Astrocyte (in vitro differentiated cells and primary cell): Measurements from ENCODE around the gene SGCG. TPM values are rescaled to one million over a fixed set of nuclear protein-coding genes. Genes with fewer than 3 reads are reported as not detected.

Source experiments
- DNase-seq: peaks from one replicate; pipeline ENCODE4 v3.0.0-alpha.2; 2010; ENCODE audit warnings: low read depth
- FAIRE-seq: peaks from 2 replicates; lab custom pipeline; 2011; peaks lifted over from hg19 to GRCh38; lab: Jason Lieb, UNC
- H2AFZ ChIP-seq: 2 replicates; pipeline ENCODE4 v1.6.0; 2012; ENCODE audit warnings: low read depth, low read length, inconsistent platforms
- H3K27ac ChIP-seq: 2 replicates; pipeline ENCODE4 v1.5.1; 2011; ENCODE audit warnings: low read depth, low read length, inconsistent platforms
- H3K27me3 ChIP-seq: 2 replicates; pipeline ENCODE4 v1.6.0; 2011; ENCODE audit warnings: low read length, inconsistent platforms; ENCODE audit not compliant: insufficient read depth
- H3K36me3 ChIP-seq: 2 replicates; pipeline ENCODE4 v1.5.1; 2011; ENCODE audit warnings: low read length, inconsistent platforms; ENCODE audit not compliant: insufficient read depth
- H3K4me1 ChIP-seq: 2 replicates; pipeline ENCODE4 v1.5.1; 2011; ENCODE audit warnings: low read length, inconsistent platforms; ENCODE audit not compliant: insufficient read depth
- H3K4me2 ChIP-seq: 2 replicates; pipeline ENCODE4 v1.6.0; 2012; ENCODE audit warnings: low read length, inconsistent platforms
- H3K4me3 ChIP-seq: 2 replicates; pipeline ENCODE4 v1.5.1; 2011; ENCODE audit warnings: low read depth, mild to moderate bottlenecking, low read length, inconsistent platforms; ENCODE audit not compliant: insufficient read depth
- H3K79me2 ChIP-seq: 2 replicates; pipeline ENCODE4 v1.6.0; 2012; ENCODE audit warnings: mild to moderate bottlenecking, low read length, inconsistent platforms; ENCODE audit not compliant: insufficient read depth
- H3K9ac ChIP-seq: 2 replicates; pipeline ENCODE4 v1.6.0; 2012; ENCODE audit warnings: mild to moderate bottlenecking, low read length, inconsistent platforms
- H3K9me3 ChIP-seq: 2 replicates; pipeline ENCODE4 v1.5.1; 2012; ENCODE audit warnings: low read depth, mild to moderate bottlenecking, low read length, inconsistent platforms; ENCODE audit not compliant: insufficient read depth
- H4K20me1 ChIP-seq: 2 replicates; pipeline ENCODE4 v1.6.0; 2012; ENCODE audit warnings: low read length, inconsistent platforms; ENCODE audit not compliant: insufficient read depth
- H3K27ac Mint-ChIP-seq: one replicate; pipeline ENCODE4 v1.8.0; 2021; ENCODE audit warnings: mild to moderate bottlenecking, mixed read lengths; ENCODE audit not compliant: unreplicated experiment
- H3K27me3 Mint-ChIP-seq: one replicate; pipeline ENCODE4 v1.8.0; 2021; ENCODE audit warnings: low read depth, mixed read lengths; ENCODE audit not compliant: unreplicated experiment
- H3K36me3 Mint-ChIP-seq: one replicate; pipeline ENCODE4 v1.8.0; 2021; ENCODE audit warnings: low read depth, mixed read lengths; ENCODE audit not compliant: unreplicated experiment
- H3K4me1 Mint-ChIP-seq: one replicate; pipeline ENCODE4 v1.8.0; 2021; ENCODE audit warnings: low read depth, mixed read lengths; ENCODE audit not compliant: unreplicated experiment
- H3K4me3 Mint-ChIP-seq: one replicate; pipeline ENCODE4 v1.8.0; 2021; ENCODE audit warnings: mild to moderate bottlenecking, moderate library complexity, mixed read lengths; ENCODE audit not compliant: unreplicated experiment
- H3K9me3 Mint-ChIP-seq: one replicate; pipeline ENCODE4 v1.8.0; 2021; ENCODE audit warnings: mild to moderate bottlenecking, mixed read lengths; ENCODE audit not compliant: unreplicated experiment
- CTCF ChIP-seq: IDR thresholded peaks from 2 replicates; pipeline ENCODE4 v1.5.1; 2011; ENCODE audit warnings: low read depth, mild to moderate bottlenecking, inconsistent platforms, low read length, moderate library complexity; ENCODE audit not compliant: insufficient read depth
- EZH2 ChIP-seq: IDR thresholded peaks from 2 replicates; pipeline ENCODE4 v1.6.1; 2012; ENCODE audit warnings: mild to moderate bottlenecking, low read length, inconsistent platforms; ENCODE audit not compliant: insufficient read depth
- total RNA-seq: library from RNA; stranded (reverse); gene quantifications from 2 replicates; pipeline ENCODE4 v1.2.1, GENCODE V29; 2021

SGCG gene
- total RNA-seq, 1 donor from 2014 or later: 0.18 TPM

DNA sequence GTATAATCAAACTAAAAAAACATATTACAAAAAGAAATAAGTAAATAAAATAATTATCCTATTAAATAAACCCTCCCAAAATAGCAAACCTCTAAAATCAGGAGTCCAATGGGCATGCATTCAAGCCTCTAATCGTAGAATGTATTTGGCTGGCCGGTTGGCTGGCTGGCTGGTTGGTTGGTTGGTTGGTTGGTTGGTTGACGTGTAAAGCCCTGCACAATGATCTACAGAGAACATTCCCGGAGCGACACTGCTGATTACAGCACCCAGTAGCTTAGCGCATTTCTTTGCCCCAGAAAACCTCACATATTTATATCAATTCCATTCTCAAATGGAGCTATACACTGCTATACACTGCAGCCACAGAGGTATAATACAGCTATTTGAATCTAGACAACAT lies 187.1 kb downstream of the SGCG start:
- DNase-seq (no peak), FAIRE-seq (no peak)
- peaks cover 31% of the 10 kb centered on the region for H3K36me3 Mint-ChIP-seq

DNA sequence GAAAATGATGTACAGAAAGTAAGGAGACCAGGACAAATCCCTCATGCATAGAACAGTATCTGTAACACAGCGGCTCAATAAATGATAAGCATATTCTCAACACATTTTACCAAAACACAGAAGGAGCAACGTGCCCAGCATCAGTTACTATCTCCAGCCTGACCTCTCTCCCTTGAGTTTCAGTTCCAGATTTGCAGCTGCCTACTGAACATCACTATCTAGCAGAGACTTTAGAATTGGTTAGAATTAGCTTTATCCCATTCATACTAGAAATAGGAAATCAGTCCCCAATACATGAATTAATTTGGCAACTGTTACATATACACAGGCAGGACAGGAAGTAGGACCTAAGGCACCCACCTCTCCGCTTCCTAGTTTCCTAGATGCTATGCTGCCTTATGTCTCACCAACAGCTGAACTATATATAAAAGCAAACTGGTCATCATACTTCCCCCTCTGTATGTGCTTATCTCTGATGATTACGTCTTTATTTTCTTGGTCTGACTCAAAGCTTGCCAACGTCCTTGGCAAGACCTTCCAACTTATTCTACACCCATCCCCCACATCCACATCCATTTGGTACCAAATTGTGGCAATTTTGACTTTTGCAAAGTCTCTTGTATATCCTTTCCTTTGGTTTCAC lies 191.6 kb downstream of the SGCG start:
- Mint-ChIP-seq H3K27ac (no peak overlapping the region), H3K4me3 (peak overlapping the region; percentile 89), H3K9me3 (no peaks in the 10 kb centered on the region), H3K27me3 (no peaks in the 10 kb centered on the region), H3K4me1 (peaks cover 16% of the 10 kb centered on the region), H3K36me3 (peaks cover 16% of the 10 kb centered on the region)
- H3K9me3 ChIP-seq: no peaks in the 10 kb centered on the region
- peak overlapping the region; percentile 89 for H3K4me2 ChIP-seq
- peaks cover 44% of the 10 kb centered on the region for H4K20me1 ChIP-seq
- FAIRE-seq: peak; percentile 29
- no peak overlapping the region for H2AFZ ChIP-seq
- H3K4me1 ChIP-seq: peaks cover 36% of the 10 kb centered on the region
- peak; percentile 76 for DNase-seq
- TF ChIP-seq CTCF: no peak
- TF ChIP-seq EZH2: no peak
- H3K27ac ChIP-seq: peak overlapping the region; percentile 66
- H3K27me3 ChIP-seq: no peaks in the 10 kb centered on the region
- peaks cover 75% of the 10 kb centered on the region for H3K79me2 ChIP-seq
- peaks cover 27% of the 10 kb centered on the region for H3K36me3 ChIP-seq
- peak overlapping the region; percentile 45 for H3K9ac ChIP-seq
- peak overlapping the region; percentile 59 for H3K4me3 ChIP-seq

More for the DNA sequence above, 187.1 kb downstream of the SGCG start:
- H3K4me1 Mint-ChIP-seq: peaks cover 14% of the 10 kb centered on the region
- Histone ChIP-seq H3K27ac (no peak overlapping the region), H3K27me3 (no peaks in the 10 kb centered on the region), H3K9me3 (no peaks in the 10 kb centered on the region), H3K36me3 (peaks cover 66% of the 10 kb centered on the region), H3K9ac (no peak overlapping the region), H3K4me3 (no peak overlapping the region), H4K20me1 (peaks cover 59% of the 10 kb centered on the region), H3K79me2 (peaks cover 94% of the 10 kb centered on the region), H3K4me1 (peaks cover 11% of the 10 kb centered on the region), H3K4me2 (no peak overlapping the region), H2AFZ (no peak overlapping the region)
- no peak overlapping the region for H3K4me3 Mint-ChIP-seq
- no peak overlapping the region for H3K27ac Mint-ChIP-seq
- no peaks in the 10 kb centered on the region for H3K9me3 Mint-ChIP-seq
- TF ChIP-seq CTCF: no peak
- TF ChIP-seq EZH2: no peak
- no peaks in the 10 kb centered on the region for H3K27me3 Mint-ChIP-seq
